ENCODE data around the gene TGM1.
A peak's percentile ranks its signal among the peaks of the same experiment; 100 is the strongest.

Gene TGM1

GRCh38 chr14:24308342-24309124, 45.6 kb upstream of the TGM1 start:
- no peak for TF ChIP-seq CTCF (IDR thresholded peaks at IDR 0.05; ENCODE audit: low read depth, low read length)
- no peak overlapping the region for H3K4me3 ChIP-seq (ENCODE audit: low read depth, low read length)

GRCh38 chr14:24307575-24308341, 44.8 kb upstream of the TGM1 start, which contains the start of gene CIDEB:
Gene CIDEB, minus strand, starts transcription at chr14:24307977. Its CDS starts 119 bp downstream, at chr14:24307858.
- H3K4me3 ChIP-seq (ENCODE audit: low read depth, low read length) = no peak within 1 kb of the TSS
- TF ChIP-seq CTCF (IDR thresholded peaks at IDR 0.05; ENCODE audit: low read depth, low read length) = peak; percentile 96

GRCh38 chr14:24307156-24307574, 44.2 kb upstream of the TGM1 start:
- TF ChIP-seq CTCF (IDR thresholded peaks at IDR 0.05; ENCODE audit: low read depth, low read length) = no peak
- no peak overlapping the region for H3K4me3 ChIP-seq (ENCODE audit: low read depth, low read length)

GRCh38 chr14:24304019-24304387, 41.0 kb upstream of the TGM1 start:
- TF ChIP-seq CTCF (IDR thresholded peaks at IDR 0.05; ENCODE audit: low read depth, low read length) = no peak
- H3K4me3 ChIP-seq (ENCODE audit: low read depth, low read length) = no peak overlapping the region

- peak overlapping the region; percentile 96 for H3K4me3 ChIP-seq (ENCODE audit: low read depth, low read length)
- TF ChIP-seq CTCF (IDR thresholded peaks at IDR 0.05; ENCODE audit: low read depth, low read length) = no peak
Observed at GRCh38 chr14:24300326-24300980, 37.5 kb upstream of the TGM1 start.

GRCh38 chr14:24299255-24300191, 36.5 kb upstream of the TGM1 start, which contains the start of the genes DHRS1 and NOP9:
Gene DHRS1, minus strand, starts transcription at chr14:24299780. Its CDS starts 674 bp downstream, at chr14:24299106.
Gene NOP9, plus strand, starts transcription at chr14:24299850. Its CDS starts 105 bp downstream, at chr14:24299955.
- peak within 1 kb of the TSS; percentile 96 for H3K4me3 ChIP-seq (ENCODE audit: low read depth, low read length)
- no peak for TF ChIP-seq CTCF (IDR thresholded peaks at IDR 0.05; ENCODE audit: low read depth, low read length)

Measured in WI38 (cell line).